K562 (cell line): ENCODE data around the gene ZNF17. TPM values are rescaled to one million over a fixed set of nuclear protein-coding genes. Genes with fewer than 3 reads are reported as not detected.

Experiments
- GTF2A2 ChIP-seq: IDR thresholded peaks from 2 replicates; pipeline ENCODE4 v1.6.1; 2016; ENCODE audit warnings: mild to moderate bottlenecking, missing genetic modification characterization, missing compliant biosample characterization
- HSF4 ChIP-seq: fragments of 250-450 bp; sonication (Bioruptor Pico); IDR thresholded peaks from 2 replicates; pipeline ENCODE4 v2.1.2; 2022; ENCODE audit warnings: mild to moderate bottlenecking, moderate library complexity, borderline replicate concordance
- NFIC ChIP-seq: fragments of 450-650 bp; IDR thresholded peaks from 2 replicates; pipeline ENCODE4 v1.6.1; 2017; ENCODE audit warnings: mild to moderate bottlenecking, inconsistent platforms
- SAFB2 ChIP-seq: fragments of 200-400 bp; formaldehyde crosslinking; IDR thresholded peaks from 2 replicates; pipeline ENCODE4 v1.6.1; 2018; ENCODE audit warnings: borderline replicate concordance, low read length, low read depth, moderate library complexity; ENCODE audit not compliant: severe bottlenecking
- TFAM ChIP-seq: fragments of 250-450 bp; sonication (Bioruptor Pico); conservative IDR thresholded peaks from 2 replicates; pipeline ENCODE4 v1.5.0; 2021; ENCODE audit warnings: mild to moderate bottlenecking, moderate library complexity
- ZFX ChIP-seq: sonication (generic); formaldehyde crosslinking; IDR thresholded peaks from 2 replicates; pipeline ENCODE4 v1.8.0; 2022; ENCODE audit warnings: mild to moderate bottlenecking, missing genetic modification reagents, moderate library complexity
- polyA plus RNA-seq, 8 experiments: library from polyadenylated mRNA; depleted of rRNA in 4 of 8; stranded (reverse) in 5 of 8; unstranded in 3 of 8; fragments of >200 nt; fragmentation: Nextera tagmentation in 2 of 8; fragmentation: Illumina TruSeq in 1 of 8; extraction: Ambion mirVana in 2 of 8; extraction: Trizol in 1 of 8; gene quantifications; 2 replicates each; pipeline versions ENCODE4 v1.2.1 to v1.2.3, GENCODE V29; 2011 to 2014; ENCODE audit warnings: inconsistent platforms in 1 of 8, missing spikeins in 1 of 8
- total RNA-seq, 7 experiments: library from RNA; depleted of rRNA in 6 of 7; stranded (reverse); fragments of >200 nt in 6 of 7; fragmentation: Illumina TruSeq in 2 of 7; extraction: Trizol in 2 of 7; gene quantifications; 2 replicates each; pipeline versions ENCODE4 v1.2.1 to v1.2.3, GENCODE V29; 2011 to 2021; ENCODE audit warnings: low replicate concordance in 1 of 7
- TF ChIP-seq, protein P1 (sequence below): sonication (generic); formaldehyde crosslinking; IDR thresholded peaks from 2 replicates; pipeline ENCODE4 v1.8.0; 2022; ENCODE audit warnings: mild to moderate bottlenecking, missing genetic modification reagents
- TF ChIP-seq, protein P2 (sequence below): fragments of 450-650 bp; IDR thresholded peaks from 2 replicates; pipeline ENCODE4 v1.6.1; 2014; ENCODE audit warnings: low read depth, mild to moderate bottlenecking, moderate library complexity, borderline replicate concordance
- TF ChIP-seq, protein P3 (sequence below): sonication (generic); formaldehyde crosslinking; IDR thresholded peaks from 2 replicates; pipeline ENCODE4 v1.8.1; 2023; ENCODE audit warnings: mild to moderate bottlenecking, missing genetic modification reagents
- TF ChIP-seq, protein P4 (sequence below): sonication (generic); formaldehyde crosslinking; IDR thresholded peaks from 2 replicates; pipeline ENCODE4 v1.8.0; 2022; ENCODE audit warnings: mild to moderate bottlenecking, missing genetic modification reagents, borderline replicate concordance
- TF ChIP-seq, protein P5 (sequence below): sonication (generic); formaldehyde crosslinking; IDR thresholded peaks from 2 replicates; pipeline ENCODE4 v1.8.0; 2022; ENCODE audit warnings: missing genetic modification reagents, mild to moderate bottlenecking, borderline replicate concordance

ZNF17 gene
- total and polyA plus RNA-seq, 9 of the 15 experiments (the other 6 are each of a cell fraction or from before 2014, with no cell fraction given) = 5.3 to 8.6 (median 6.5) TPM

DNA sequence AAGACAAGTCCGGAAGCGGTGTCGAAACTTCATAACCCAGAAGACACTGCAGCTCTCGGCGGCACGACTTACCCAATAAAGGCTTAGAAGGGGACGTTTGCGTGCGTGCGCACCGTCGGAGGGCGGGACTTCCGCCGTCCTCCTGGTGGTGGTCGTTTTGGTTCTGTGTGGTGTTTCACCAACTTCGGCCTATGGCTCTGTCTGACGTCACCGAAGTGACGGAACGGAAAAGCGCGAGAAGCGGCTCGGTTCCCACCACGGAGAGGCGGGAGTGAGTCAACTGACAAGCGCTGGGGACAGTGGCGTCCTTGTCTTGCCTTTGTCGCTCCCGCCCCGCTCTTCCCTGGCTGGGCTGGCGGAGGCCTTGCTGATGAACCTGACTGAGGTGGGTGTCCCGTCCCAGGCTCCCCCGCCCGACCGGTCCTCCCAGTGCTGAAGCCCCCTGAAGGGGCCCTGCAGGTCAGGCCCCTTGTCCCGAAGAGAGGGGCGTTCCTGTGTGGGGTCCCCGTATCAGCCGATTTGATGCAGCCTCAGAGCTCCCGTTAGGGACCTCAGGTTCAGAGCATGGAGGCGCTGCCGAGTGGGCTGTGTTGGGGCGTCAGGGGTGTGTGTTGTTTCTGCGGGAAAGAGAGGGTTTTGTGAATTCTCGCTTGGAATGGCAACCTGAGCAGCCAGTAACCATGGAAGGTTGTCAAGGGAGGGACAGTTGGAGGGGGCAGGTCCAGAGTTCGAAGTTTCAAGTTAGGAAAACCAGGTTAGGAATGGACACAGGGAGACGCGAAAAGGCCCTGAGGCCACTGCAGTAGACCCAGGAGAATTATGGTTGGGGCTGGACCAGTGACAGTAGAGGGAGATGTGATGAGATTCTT lies 21.0 kb upstream of the ZNF17 start, which contains the start of gene ZNF548 (continued):
- TF ChIP-seq, protein P1, sequence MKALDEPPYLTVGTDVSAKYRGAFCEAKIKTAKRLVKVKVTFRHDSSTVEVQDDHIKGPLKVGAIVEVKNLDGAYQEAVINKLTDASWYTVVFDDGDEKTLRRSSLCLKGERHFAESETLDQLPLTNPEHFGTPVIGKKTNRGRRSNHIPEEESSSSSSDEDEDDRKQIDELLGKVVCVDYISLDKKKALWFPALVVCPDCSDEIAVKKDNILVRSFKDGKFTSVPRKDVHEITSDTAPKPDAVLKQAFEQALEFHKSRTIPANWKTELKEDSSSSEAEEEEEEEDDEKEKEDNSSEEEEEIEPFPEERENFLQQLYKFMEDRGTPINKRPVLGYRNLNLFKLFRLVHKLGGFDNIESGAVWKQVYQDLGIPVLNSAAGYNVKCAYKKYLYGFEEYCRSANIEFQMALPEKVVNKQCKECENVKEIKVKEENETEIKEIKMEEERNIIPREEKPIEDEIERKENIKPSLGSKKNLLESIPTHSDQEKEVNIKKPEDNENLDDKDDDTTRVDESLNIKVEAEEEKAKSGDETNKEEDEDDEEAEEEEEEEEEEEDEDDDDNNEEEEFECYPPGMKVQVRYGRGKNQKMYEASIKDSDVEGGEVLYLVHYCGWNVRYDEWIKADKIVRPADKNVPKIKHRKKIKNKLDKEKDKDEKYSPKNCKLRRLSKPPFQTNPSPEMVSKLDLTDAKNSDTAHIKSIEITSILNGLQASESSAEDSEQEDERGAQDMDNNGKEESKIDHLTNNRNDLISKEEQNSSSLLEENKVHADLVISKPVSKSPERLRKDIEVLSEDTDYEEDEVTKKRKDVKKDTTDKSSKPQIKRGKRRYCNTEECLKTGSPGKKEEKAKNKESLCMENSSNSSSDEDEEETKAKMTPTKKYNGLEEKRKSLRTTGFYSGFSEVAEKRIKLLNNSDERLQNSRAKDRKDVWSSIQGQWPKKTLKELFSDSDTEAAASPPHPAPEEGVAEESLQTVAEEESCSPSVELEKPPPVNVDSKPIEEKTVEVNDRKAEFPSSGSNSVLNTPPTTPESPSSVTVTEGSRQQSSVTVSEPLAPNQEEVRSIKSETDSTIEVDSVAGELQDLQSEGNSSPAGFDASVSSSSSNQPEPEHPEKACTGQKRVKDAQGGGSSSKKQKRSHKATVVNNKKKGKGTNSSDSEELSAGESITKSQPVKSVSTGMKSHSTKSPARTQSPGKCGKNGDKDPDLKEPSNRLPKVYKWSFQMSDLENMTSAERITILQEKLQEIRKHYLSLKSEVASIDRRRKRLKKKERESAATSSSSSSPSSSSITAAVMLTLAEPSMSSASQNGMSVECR (CRISPR knock-in tag) = 0 out of 2 replicates have a peak, but pooled peaks have one; percentile 35
- TF ChIP-seq, protein P2, sequence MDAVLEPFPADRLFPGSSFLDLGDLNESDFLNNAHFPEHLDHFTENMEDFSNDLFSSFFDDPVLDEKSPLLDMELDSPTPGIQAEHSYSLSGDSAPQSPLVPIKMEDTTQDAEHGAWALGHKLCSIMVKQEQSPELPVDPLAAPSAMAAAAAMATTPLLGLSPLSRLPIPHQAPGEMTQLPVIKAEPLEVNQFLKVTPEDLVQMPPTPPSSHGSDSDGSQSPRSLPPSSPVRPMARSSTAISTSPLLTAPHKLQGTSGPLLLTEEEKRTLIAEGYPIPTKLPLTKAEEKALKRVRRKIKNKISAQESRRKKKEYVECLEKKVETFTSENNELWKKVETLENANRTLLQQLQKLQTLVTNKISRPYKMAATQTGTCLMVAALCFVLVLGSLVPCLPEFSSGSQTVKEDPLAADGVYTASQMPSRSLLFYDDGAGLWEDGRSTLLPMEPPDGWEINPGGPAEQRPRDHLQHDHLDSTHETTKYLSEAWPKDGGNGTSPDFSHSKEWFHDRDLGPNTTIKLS = peak; percentile 69
- TF ChIP-seq, protein P3, sequence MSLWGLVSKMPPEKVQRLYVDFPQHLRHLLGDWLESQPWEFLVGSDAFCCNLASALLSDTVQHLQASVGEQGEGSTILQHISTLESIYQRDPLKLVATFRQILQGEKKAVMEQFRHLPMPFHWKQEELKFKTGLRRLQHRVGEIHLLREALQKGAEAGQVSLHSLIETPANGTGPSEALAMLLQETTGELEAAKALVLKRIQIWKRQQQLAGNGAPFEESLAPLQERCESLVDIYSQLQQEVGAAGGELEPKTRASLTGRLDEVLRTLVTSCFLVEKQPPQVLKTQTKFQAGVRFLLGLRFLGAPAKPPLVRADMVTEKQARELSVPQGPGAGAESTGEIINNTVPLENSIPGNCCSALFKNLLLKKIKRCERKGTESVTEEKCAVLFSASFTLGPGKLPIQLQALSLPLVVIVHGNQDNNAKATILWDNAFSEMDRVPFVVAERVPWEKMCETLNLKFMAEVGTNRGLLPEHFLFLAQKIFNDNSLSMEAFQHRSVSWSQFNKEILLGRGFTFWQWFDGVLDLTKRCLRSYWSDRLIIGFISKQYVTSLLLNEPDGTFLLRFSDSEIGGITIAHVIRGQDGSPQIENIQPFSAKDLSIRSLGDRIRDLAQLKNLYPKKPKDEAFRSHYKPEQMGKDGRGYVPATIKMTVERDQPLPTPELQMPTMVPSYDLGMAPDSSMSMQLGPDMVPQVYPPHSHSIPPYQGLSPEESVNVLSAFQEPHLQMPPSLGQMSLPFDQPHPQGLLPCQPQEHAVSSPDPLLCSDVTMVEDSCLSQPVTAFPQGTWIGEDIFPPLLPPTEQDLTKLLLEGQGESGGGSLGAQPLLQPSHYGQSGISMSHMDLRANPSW (CRISPR knock-in tag) = no peak
- TF ChIP-seq, protein P4, sequence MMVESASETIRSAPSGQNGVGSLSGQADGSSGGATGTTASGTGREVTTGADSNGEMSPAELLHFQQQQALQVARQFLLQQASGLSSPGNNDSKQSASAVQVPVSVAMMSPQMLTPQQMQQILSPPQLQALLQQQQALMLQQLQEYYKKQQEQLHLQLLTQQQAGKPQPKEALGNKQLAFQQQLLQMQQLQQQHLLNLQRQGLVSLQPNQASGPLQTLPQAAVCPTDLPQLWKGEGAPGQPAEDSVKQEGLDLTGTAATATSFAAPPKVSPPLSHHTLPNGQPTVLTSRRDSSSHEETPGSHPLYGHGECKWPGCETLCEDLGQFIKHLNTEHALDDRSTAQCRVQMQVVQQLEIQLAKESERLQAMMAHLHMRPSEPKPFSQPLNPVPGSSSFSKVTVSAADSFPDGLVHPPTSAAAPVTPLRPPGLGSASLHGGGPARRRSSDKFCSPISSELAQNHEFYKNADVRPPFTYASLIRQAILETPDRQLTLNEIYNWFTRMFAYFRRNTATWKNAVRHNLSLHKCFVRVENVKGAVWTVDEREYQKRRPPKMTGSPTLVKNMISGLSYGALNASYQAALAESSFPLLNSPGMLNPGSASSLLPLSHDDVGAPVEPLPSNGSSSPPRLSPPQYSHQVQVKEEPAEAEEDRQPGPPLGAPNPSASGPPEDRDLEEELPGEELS (CRISPR knock-in tag) = no peak
- TF ChIP-seq HSF4 (no peak), SAFB2 (no peak), TFAM (CRISPR knock-in tag) (no peak), NFIC (0 out of 2 replicates have a peak, but pooled peaks have one; percentile 23), ZFX (peak; percentile 87), GTF2A2 (tag) (no peak)
- TF ChIP-seq, protein P5, sequence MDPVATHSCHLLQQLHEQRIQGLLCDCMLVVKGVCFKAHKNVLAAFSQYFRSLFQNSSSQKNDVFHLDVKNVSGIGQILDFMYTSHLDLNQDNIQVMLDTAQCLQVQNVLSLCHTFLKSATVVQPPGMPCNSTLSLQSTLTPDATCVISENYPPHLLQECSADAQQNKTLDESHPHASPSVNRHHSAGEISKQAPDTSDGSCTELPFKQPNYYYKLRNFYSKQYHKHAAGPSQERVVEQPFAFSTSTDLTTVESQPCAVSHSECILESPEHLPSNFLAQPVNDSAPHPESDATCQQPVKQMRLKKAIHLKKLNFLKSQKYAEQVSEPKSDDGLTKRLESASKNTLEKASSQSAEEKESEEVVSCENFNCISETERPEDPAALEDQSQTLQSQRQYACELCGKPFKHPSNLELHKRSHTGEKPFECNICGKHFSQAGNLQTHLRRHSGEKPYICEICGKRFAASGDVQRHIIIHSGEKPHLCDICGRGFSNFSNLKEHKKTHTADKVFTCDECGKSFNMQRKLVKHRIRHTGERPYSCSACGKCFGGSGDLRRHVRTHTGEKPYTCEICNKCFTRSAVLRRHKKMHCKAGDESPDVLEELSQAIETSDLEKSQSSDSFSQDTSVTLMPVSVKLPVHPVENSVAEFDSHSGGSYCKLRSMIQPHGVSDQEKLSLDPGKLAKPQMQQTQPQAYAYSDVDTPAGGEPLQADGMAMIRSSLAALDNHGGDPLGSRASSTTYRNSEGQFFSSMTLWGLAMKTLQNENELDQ = no peak
